GM12891 (cell line): ENCODE measurements around the gene PHRF1.

Experiments
- DNase-seq: peaks from one replicate; pipeline ENCODE4 v3.0.0; 2011; ENCODE audit warnings: low spot score; ENCODE audit not compliant: insufficient read length
- FAIRE-seq: peaks from 2 replicates; lab custom pipeline; 2011; peaks lifted over from hg19 to GRCh38; lab: Jason Lieb, UNC
- PAX5 ChIP-seq: IDR thresholded peaks from 2 replicates; pipeline ENCODE4 v1.6.1; 2011; ENCODE audit warnings: low read length, moderate library complexity, mild to moderate bottlenecking; ENCODE audit not compliant: insufficient read depth, severe bottlenecking
- POLR2A ChIP-seq: IDR thresholded peaks from 2 replicates; pipeline ENCODE4 v1.6.1; 2011; ENCODE audit warnings: low read depth, low read length, control low read depth
- POLR2AphosphoS5 ChIP-seq: IDR thresholded peaks from 2 replicates; pipeline ENCODE4 v1.6.1; 2011; ENCODE audit warnings: low read depth, low read length, control low read depth
- POU2F2 ChIP-seq: IDR thresholded peaks from 2 replicates; pipeline ENCODE4 v1.6.1; 2011; ENCODE audit warnings: low read depth, mild to moderate bottlenecking, control low read depth, low read length, moderate library complexity
- SPI1 ChIP-seq: IDR thresholded peaks from 2 replicates; pipeline ENCODE4 v1.6.1; 2011; ENCODE audit warnings: low read depth, low read length, control low read depth
- TAF1 ChIP-seq: IDR thresholded peaks from 2 replicates; pipeline ENCODE4 v1.6.1; 2011; ENCODE audit warnings: low read depth, low read length, control low read depth

Gene PHRF1

GRCh38 chr11:559020-559620 is 17.1 kb upstream of the PHRF1 start:
- DNase-seq = no peak
- TF ChIP-seq SPI1 (no peak), POLR2A (no peak), POU2F2 (no peak), PAX5 (no peak), POLR2AphosphoS5 (no peak), TAF1 (no peak)
- FAIRE-seq = no peak

- DNase-seq (no peak), FAIRE-seq (no peak)
- TF ChIP-seq POLR2AphosphoS5 (no peak), TAF1 (no peak), POLR2A (no peak), PAX5 (no peak), SPI1 (no peak)
Measured at GRCh38 chr11:559712-560304, 16.5 kb upstream of the PHRF1 start.

- DNase-seq = peak; percentile 100
- TF ChIP-seq PAX5 = no peak
- TF ChIP-seq SPI1 = no peak
- no peak for TF ChIP-seq POU2F2
- TF ChIP-seq POLR2AphosphoS5 = no peak
- no peak for TF ChIP-seq TAF1
- TF ChIP-seq POLR2A = no peak
- peak; percentile 99 for FAIRE-seq
Measured at GRCh38 chr11:560305-561147, 15.7 kb upstream of the PHRF1 start, which contains the start of the genes LMNTD2 and RASSF7. Gene LMNTD2 (minus strand): TSS chr11:560738. CDS start chr11:560716, 22 bp downstream. Gene RASSF7 (plus strand): TSS chr11:560970. CDS start chr11:561769, 799 bp downstream.

- FAIRE-seq (peak; percentile 57), DNase-seq (no peak)
- TF ChIP-seq SPI1 (no peak), PAX5 (no peak), POLR2AphosphoS5 (no peak), TAF1 (no peak), POU2F2 (no peak)
Measured at GRCh38 chr11:561148-562003, 14.9 kb upstream of the PHRF1 start.

GRCh38 chr11:562046-562645 is 14.1 kb upstream of the PHRF1 start:
- no peak for TF ChIP-seq TAF1
- no peak for TF ChIP-seq POLR2AphosphoS5
- TF ChIP-seq POU2F2 = no peak
- TF ChIP-seq SPI1 = no peak
- TF ChIP-seq PAX5 = no peak
- TF ChIP-seq POLR2A = no peak
- no peak for DNase-seq
- FAIRE-seq = no peak

GRCh38 chr11:563066-563811 is 13.0 kb upstream of the PHRF1 start:
- no peak for TF ChIP-seq POU2F2
- no peak for TF ChIP-seq POLR2A
- TF ChIP-seq SPI1 = no peak
- no peak for TF ChIP-seq POLR2AphosphoS5
- no peak for TF ChIP-seq TAF1
- TF ChIP-seq PAX5 = no peak
- FAIRE-seq (no peak), DNase-seq (no peak)

GRCh38 chr11:563812-564578 is 12.3 kb upstream of the PHRF1 start:
- DNase-seq (no peak), FAIRE-seq (no peak)
- TF ChIP-seq TAF1 (no peak), POLR2AphosphoS5 (no peak), PAX5 (no peak), POU2F2 (no peak), POLR2A (no peak), SPI1 (no peak)
